ENCODE measurements around the gene TUBB2B.

TUBB2B gene

GRCh38 chr6:3239110-3239830 is 11.8 kb upstream of the TUBB2B start:
- TF ChIP-seq SIN3A (IDR thresholded peaks at IDR 0.05; ENCODE audit: borderline replicate concordance, insufficient read depth, low read length) (no peak), POLR2AphosphoS5 (IDR thresholded peaks at IDR 0.05; ENCODE audit: low read depth, low read length) (no peak), FOXP2 (optimal IDR thresholded peaks at IDR 0.05; ENCODE audit: borderline replicate concordance, extremely low read depth, extremely low read length, insufficient read depth) (no peak), TAF1 (IDR thresholded peaks at IDR 0.05; ENCODE audit: borderline replicate concordance, insufficient read depth, low read length) (no peak), REST (IDR thresholded peaks at IDR 0.05; ENCODE audit: insufficient read depth in 1 of 2, low read depth in 2 of 2, low read length in 2 of 2) (no peak)

- peak; percentile 73 for TF ChIP-seq FOXP2 (optimal IDR thresholded peaks at IDR 0.05; ENCODE audit: borderline replicate concordance, extremely low read depth, extremely low read length, insufficient read depth)
- TF ChIP-seq TAF1 (IDR thresholded peaks at IDR 0.05; ENCODE audit: borderline replicate concordance, insufficient read depth, low read length): no peak
- peak; percentile 89; the same call in 1 of the 2 replicates for TF ChIP-seq SIN3A (IDR thresholded peaks at IDR 0.05; ENCODE audit: borderline replicate concordance, insufficient read depth, low read length)
- TF ChIP-seq POLR2AphosphoS5 (IDR thresholded peaks at IDR 0.05; ENCODE audit: low read depth, low read length): no peak
- no peak for TF ChIP-seq REST (IDR thresholded peaks at IDR 0.05; ENCODE audit: insufficient read depth in 1 of 2, low read depth in 2 of 2, low read length in 2 of 2)
These were observed 10.6 kb upstream of the TUBB2B start for GRCh38 chr6:3237761-3238662.

- no peak for TF ChIP-seq SIN3A (IDR thresholded peaks at IDR 0.05; ENCODE audit: borderline replicate concordance, insufficient read depth, low read length)
- TF ChIP-seq TAF1 (IDR thresholded peaks at IDR 0.05; ENCODE audit: borderline replicate concordance, insufficient read depth, low read length): no peak
- TF ChIP-seq POLR2AphosphoS5 (IDR thresholded peaks at IDR 0.05; ENCODE audit: low read depth, low read length): no peak
- TF ChIP-seq REST (IDR thresholded peaks at IDR 0.05; ENCODE audit: insufficient read depth in 1 of 2, low read depth in 2 of 2, low read length in 2 of 2): no peak
- TF ChIP-seq FOXP2 (optimal IDR thresholded peaks at IDR 0.05; ENCODE audit: borderline replicate concordance, extremely low read depth, extremely low read length, insufficient read depth): no peak
These were observed 8.6 kb upstream of the TUBB2B start for GRCh38 chr6:3236005-3236404.

- no peak for TF ChIP-seq REST (IDR thresholded peaks at IDR 0.05; ENCODE audit: insufficient read depth in 1 of 2, low read depth in 2 of 2, low read length in 2 of 2)
- TF ChIP-seq POLR2AphosphoS5 (IDR thresholded peaks at IDR 0.05; ENCODE audit: low read depth, low read length): no peak
- TF ChIP-seq FOXP2 (optimal IDR thresholded peaks at IDR 0.05; ENCODE audit: borderline replicate concordance, extremely low read depth, extremely low read length, insufficient read depth): no peak
- no peak for TF ChIP-seq SIN3A (IDR thresholded peaks at IDR 0.05; ENCODE audit: borderline replicate concordance, insufficient read depth, low read length)
- TF ChIP-seq TAF1 (IDR thresholded peaks at IDR 0.05; ENCODE audit: borderline replicate concordance, insufficient read depth, low read length): no peak
These were observed 8.0 kb upstream of the TUBB2B start for GRCh38 chr6:3235486-3235885.
